ENCODE results near the gene ADGRV1. TPM values are rescaled to one million over a fixed set of nuclear protein-coding genes. Genes with fewer than 3 reads are reported as not detected.
A peak's percentile ranks its signal among the peaks of the same experiment; 100 is the strongest.

The ADGRV1 gene
- total and polyA plus RNA-seq, 12 donors, result 129 to 2,577 (median 695) TPM

DNA sequence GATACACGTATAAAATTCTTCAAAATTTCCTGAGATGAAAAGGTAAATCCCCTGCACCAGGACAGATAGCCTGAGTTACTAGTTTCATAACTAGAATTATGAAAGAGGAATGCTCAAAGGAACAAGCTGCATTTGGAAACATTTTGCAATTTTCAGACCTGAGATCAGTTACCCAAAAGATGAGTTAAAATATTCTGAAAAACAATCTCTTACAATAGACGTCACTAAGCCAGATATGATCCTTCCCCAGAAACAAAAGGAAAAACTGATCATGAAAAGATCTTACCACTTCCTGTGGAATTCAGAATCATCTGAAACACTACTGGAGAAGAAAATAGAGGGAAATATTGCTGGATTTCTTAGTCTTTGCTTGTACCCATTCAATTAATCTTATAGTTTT, 619.9 kb downstream of the ADGRV1 start:
- WGBS, 4 donors, result 39 to 60% (median 51%) methylated on average over 2 of the region's 2 CpGs
- no peak overlapping the region for H3K4me3 ChIP-seq
- no peaks in the 10 kb centered on the region for H3K27me3 ChIP-seq
- no peak overlapping the region for H3K27ac ChIP-seq
- no peaks in the 10 kb centered on the region for H3K4me1 ChIP-seq (replicated peaks in 1 of 2)
- no peaks in the 10 kb centered on the region for H3K9me3 ChIP-seq (replicated peaks in 1 of 3)
- no peak for DNase-seq
- intact Hi-C loops (cut with DNase I), result no loop called here
- TF ChIP-seq POLR2A (IDR thresholded peaks at IDR 0.05), result no peak
- TF ChIP-seq, protein P1, sequence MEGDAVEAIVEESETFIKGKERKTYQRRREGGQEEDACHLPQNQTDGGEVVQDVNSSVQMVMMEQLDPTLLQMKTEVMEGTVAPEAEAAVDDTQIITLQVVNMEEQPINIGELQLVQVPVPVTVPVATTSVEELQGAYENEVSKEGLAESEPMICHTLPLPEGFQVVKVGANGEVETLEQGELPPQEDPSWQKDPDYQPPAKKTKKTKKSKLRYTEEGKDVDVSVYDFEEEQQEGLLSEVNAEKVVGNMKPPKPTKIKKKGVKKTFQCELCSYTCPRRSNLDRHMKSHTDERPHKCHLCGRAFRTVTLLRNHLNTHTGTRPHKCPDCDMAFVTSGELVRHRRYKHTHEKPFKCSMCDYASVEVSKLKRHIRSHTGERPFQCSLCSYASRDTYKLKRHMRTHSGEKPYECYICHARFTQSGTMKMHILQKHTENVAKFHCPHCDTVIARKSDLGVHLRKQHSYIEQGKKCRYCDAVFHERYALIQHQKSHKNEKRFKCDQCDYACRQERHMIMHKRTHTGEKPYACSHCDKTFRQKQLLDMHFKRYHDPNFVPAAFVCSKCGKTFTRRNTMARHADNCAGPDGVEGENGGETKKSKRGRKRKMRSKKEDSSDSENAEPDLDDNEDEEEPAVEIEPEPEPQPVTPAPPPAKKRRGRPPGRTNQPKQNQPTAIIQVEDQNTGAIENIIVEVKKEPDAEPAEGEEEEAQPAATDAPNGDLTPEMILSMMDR (IDR thresholded peaks at IDR 0.05), result no peak
- H3K36me3 ChIP-seq (replicated peaks in 1 of 2), result no peaks in the 10 kb centered on the region

DNA sequence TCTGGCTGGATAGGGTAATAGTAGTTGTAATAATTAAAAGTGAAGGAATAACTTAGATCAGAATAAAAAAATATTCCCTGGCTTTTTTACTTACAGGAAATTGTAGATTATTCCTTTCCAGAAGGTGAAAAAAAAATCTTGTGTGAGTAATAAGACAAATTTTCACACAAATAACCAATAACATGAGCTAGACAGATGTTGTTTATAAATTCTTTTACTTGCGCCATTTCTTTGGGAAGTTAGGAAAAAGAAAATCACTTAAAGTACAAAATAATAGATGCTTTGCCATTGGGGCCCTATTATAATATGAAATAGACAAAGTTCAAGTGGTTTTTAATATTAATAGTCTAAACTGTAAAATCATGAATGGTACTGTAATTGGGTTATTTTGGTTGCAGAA, 620.4 kb downstream of the ADGRV1 start:
- H3K27me3 ChIP-seq, result no peaks in the 10 kb centered on the region
- DNase-seq, result no peak
- no peak for TF ChIP-seq POLR2A (IDR thresholded peaks at IDR 0.05)
- TF ChIP-seq, protein P1 (IDR thresholded peaks at IDR 0.05), result no peak
- intact Hi-C loops (cut with DNase I), result no loop called here
- H3K4me3 ChIP-seq, result no peak overlapping the region
- H3K9me3 ChIP-seq (replicated peaks in 1 of 3), result no peaks in the 10 kb centered on the region
- no peaks in the 10 kb centered on the region for H3K36me3 ChIP-seq (replicated peaks in 1 of 2)
- WGBS, 4 donors, result 84 to 86% (median 85%) methylated on average over 1 of the region's 1 CpG
- no peaks in the 10 kb centered on the region for H3K4me1 ChIP-seq (replicated peaks in 1 of 2)
- no peak overlapping the region for H3K27ac ChIP-seq

DNA sequence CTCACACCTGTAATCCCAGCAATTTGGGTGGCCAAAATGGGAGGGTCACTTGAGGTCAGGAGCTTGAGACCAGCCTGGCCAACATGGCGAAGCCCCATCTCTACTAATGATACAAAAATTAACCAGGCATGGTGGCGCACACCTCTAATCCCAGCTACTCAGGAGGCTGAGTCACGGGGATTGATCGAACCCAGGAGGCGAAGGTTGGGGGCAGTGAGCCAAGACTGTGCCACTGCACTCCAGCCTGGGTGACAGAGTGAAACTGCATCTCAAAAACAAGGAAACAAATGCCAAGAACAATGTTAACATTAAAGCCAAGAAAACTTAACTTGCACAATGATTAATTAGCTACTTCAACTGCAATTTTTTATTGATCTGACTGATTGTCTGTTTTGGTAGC, 621.9 kb downstream of the ADGRV1 start:
- H3K9me3 ChIP-seq (replicated peaks in 1 of 3), result no peaks in the 10 kb centered on the region
- TF ChIP-seq, protein P1 (IDR thresholded peaks at IDR 0.05), result no peak
- TF ChIP-seq POLR2A (IDR thresholded peaks at IDR 0.05), result no peak
- no peak overlapping the region for H3K4me3 ChIP-seq
- DNase-seq, result peak in 3 of 7 donors; percentile 40 to 62 (median 59)
- no peaks in the 10 kb centered on the region for H3K27me3 ChIP-seq
- H3K4me1 ChIP-seq (replicated peaks in 1 of 2), result no peaks in the 10 kb centered on the region
- intact Hi-C loops (cut with DNase I), result no loop called here
- H3K36me3 ChIP-seq (replicated peaks in 1 of 2), result no peaks in the 10 kb centered on the region
- WGBS, 4 donors, result 73 to 83% (median 73%) methylated on average over 4 to 5 of the region's 5 CpGs
- no peak overlapping the region for H3K27ac ChIP-seq

DNA sequence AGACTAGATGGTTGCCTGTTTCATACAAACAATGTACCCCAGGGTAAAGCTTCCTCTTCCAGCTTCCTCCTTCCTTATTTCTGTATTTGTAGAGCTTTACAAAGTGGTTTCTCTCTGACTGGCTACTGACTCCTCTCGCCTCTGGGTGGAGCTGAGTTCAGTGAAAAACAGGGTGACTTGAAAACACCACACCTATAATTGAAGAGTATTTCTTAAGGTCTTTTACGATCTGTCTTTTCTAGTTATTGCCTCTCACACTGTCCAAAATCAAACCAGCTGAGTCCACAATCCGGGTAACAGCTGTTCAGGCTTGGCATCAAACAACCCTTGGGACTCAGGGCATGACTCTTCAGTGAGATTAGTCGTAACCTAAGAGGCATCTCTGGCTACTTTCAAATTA, 624.2 kb downstream of the ADGRV1 start:
- TF ChIP-seq POLR2A (IDR thresholded peaks at IDR 0.05), result no peak
- intact Hi-C loops (cut with DNase I), result no loop called here
- 48 to 61% (median 59%) methylated on average over 4 of the region's 4 CpGs for WGBS, 4 donors
- no peaks in the 10 kb centered on the region for H3K36me3 ChIP-seq (replicated peaks in 1 of 2)
- peak in 1 of 7 donors; percentile 11 for DNase-seq
- peak overlapping the region in 1 of 5 donors; percentile 36 for H3K27ac ChIP-seq
- H3K27me3 ChIP-seq, result no peaks in the 10 kb centered on the region
- H3K4me3 ChIP-seq, result no peak overlapping the region
- no peaks in the 10 kb centered on the region for H3K9me3 ChIP-seq (replicated peaks in 1 of 3)
- peaks cover 0 to 4% of the 10 kb centered on the region in 2 donors for H3K4me1 ChIP-seq (replicated peaks in 1 of 2)

DNA sequence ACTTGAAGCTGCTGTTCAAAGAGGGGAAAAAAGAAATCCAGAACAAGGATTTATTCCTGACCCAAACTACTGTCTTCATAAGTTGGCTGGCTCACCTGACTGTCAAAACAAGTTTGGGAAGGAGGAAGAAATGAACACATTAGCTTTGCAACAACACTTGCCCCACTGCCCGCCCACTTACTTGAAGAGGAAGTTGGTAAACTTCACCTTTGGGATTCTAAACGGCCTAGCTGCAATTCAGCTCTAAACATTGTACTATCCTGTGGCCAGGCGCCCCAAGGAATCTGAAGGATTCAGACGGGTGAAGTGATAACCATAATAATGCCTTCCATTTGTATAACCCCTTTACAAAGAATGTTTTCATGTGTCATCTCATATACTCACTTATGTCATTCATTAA, 625.1 kb downstream of the ADGRV1 start:
- 72 to 81% (median 78%) methylated on average over 4 of the region's 4 CpGs for whole genome bisulfite sequencing, 4 donors

More for the DNA sequence above, 625.1 kb downstream of the ADGRV1 start:
- H3K4me3 ChIP-seq, result no peak overlapping the region
- no peak overlapping the region for H3K27ac ChIP-seq
- peaks cover 0 to 4% of the 10 kb centered on the region in 2 donors for H3K4me1 ChIP-seq (replicated peaks in 1 of 2)
- H3K9me3 ChIP-seq (replicated peaks in 1 of 3), result no peaks in the 10 kb centered on the region
- TF ChIP-seq, protein P1 (IDR thresholded peaks at IDR 0.05), result no peak
- TF ChIP-seq POLR2A (IDR thresholded peaks at IDR 0.05), result no peak
- H3K27me3 ChIP-seq, result no peaks in the 10 kb centered on the region
- DNase-seq, result no peak
- intact Hi-C loops (cut with DNase I), result no loop called here
- no peaks in the 10 kb centered on the region for H3K36me3 ChIP-seq (replicated peaks in 1 of 2)
